ENCODE measurements around the gene CHST15.

- TF ChIP-seq POLR2A (IDR thresholded peaks at IDR 0.05) (no peak), CTCF (IDR thresholded peaks at IDR 0.05) (no peak), POLR2AphosphoS5 (IDR thresholded peaks at IDR 0.05) (no peak), EP300 (IDR thresholded peaks at IDR 0.05) (no peak)
Observed at GRCh38 chr10:124127965-124128810, 34.8 kb upstream of the CHST15 start.
